ENCODE data around the gene CACNA2D3.
"Not testable (repeated sequence)": the region's sequence is repeated elsewhere in the genome, so short reads cannot be mapped to it uniquely, and the experiment has no call there.

CACNA2D3 gene

DNA sequence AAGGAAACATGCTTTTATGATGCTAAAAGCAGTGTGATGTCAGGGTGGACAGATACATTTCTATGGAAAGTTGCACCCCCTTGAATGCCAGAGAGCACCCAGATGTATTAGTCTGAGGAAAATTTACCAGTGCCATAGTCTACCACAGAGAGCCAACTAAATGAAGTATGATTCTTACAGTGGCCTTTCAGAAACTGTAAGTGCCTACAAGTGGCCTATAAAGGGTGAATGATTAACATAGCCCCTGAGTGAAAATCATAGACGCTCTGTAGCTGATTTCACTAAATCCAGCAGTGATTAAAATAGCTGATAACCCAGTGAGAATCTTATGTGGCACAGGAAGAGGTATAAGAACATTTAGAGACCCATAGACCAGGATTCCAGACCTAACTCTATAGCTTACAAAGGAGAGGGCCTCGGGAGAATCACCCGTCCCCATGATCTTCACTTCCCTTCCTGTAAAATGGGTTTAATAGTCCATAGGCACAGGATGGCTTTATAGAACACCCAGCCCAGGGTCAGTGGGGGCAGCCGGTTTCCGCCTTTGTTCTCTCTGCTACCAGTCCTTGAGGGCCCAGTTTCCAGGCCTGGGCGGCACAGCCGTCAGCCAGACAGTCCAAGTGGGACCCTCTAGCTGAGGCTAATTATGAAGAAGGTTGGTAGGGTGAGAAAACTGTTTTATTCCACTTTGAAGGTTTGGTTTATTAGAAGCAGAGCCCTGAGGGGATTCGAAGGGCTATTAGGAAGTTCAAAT is 35.5 kb upstream of the CACNA2D3 start:
- DNase-seq (ENCODE audit: insufficient read length, low spot score) (no peak), FAIRE-seq (no peak)
- TF ChIP-seq, protein P1, sequence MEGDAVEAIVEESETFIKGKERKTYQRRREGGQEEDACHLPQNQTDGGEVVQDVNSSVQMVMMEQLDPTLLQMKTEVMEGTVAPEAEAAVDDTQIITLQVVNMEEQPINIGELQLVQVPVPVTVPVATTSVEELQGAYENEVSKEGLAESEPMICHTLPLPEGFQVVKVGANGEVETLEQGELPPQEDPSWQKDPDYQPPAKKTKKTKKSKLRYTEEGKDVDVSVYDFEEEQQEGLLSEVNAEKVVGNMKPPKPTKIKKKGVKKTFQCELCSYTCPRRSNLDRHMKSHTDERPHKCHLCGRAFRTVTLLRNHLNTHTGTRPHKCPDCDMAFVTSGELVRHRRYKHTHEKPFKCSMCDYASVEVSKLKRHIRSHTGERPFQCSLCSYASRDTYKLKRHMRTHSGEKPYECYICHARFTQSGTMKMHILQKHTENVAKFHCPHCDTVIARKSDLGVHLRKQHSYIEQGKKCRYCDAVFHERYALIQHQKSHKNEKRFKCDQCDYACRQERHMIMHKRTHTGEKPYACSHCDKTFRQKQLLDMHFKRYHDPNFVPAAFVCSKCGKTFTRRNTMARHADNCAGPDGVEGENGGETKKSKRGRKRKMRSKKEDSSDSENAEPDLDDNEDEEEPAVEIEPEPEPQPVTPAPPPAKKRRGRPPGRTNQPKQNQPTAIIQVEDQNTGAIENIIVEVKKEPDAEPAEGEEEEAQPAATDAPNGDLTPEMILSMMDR (IDR thresholded peaks at IDR 0.05; ENCODE audit: insufficient read depth, missing control alignments), result no peak

DNA sequence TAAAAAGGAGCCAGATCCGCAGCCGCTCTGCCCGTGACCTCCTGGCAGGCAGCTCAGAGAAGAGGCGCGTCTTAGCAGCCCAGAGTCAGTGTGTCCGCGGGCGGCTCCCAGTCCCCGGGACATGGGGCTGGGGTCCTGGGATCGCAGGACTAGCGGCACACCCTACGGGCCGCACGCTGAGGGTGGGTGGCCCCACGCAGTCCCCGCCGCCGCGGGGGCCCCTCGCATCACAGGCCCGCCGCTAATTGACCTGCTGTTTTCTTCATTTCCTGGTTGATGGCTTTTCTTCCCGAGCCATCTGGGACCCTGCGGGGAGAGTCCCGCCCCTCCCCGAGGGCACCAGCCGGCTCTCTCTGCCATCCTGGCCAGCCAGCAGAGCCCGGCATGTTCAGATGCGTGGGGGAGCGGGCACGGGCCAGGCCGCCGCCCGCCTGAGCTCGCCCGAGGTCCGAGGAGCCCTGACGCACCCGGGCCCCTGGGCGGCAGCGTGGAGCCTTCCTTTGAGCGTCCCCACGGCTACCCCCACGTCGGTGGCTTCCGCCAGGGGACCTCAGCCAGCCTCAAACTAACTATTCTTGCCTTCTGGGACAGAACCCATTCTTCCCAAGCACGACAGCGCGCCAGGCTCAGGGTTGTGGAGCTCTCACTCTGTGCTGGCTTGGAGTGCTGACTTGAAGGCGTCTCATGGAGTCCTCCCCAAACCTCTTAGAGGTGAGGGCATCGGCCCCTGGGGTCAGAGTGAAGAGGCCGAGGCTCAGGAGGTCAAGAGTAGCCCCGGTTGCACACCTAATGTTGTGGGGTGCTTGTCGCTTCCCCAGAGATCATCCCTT is 34.6 kb upstream of the CACNA2D3 start:
- DNase-seq (ENCODE audit: insufficient read length, low spot score) (no peak), FAIRE-seq (no peak)
- TF ChIP-seq, protein P1 (IDR thresholded peaks at IDR 0.05; ENCODE audit: insufficient read depth, missing control alignments), result no peak

DNA sequence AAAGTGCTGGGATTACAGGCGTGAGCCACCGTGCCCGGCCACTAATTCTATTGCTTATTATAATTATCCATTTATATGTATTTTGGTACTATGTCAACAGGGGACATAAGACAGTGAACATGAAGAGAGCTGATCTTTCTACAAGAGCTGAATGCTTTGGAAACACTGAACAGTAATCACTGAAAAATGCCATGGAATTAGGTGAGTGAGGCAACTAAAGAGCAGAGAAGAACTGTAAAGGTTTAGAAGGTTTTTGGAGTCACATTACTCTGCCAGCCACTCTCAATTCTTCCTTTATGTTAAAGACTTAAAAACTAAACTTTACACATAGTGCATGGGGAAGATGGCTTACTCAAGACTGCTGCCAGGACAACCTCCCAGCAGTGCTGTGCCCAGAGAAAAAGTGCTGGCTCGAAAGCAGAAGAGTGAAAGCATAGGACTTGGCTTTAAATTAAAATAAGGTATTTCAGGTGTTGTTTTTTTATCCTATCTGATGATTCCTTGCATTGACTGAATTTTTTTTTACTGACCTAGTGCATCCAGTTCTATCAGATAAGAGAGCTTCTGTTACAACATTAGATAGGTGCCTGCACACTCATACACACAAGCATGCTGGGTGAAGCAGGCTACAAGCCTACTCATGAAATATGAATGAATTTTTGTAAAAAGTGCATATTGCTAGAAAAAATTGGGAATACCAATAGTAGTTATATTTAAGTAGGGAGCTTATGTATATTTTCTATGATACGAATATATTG is 28.7 kb upstream of the CACNA2D3 start:
- FAIRE-seq (no peak), DNase-seq (ENCODE audit: insufficient read length, low spot score) (no peak)
- TF ChIP-seq, protein P1 (IDR thresholded peaks at IDR 0.05; ENCODE audit: insufficient read depth, missing control alignments), result no peak

DNA sequence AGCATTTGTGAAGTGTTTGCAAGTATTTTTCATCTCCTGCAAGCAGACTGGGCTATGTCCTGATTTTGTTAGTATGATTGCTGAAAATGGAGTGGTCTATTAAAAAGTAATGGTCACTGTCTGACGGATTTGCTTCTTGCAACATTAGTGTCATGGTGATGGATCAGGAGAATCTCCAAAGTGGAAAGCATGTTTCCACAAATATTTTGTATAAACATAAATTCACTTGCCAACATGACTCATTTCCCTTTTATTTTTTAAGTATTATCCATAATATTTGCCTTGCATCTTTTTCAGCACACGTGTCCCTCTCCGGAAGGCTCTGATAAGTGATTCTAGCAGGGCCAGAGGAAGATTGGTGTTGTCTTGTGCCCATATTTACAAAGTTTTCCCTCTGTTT is 27.4 kb upstream of the CACNA2D3 start:
- TF ChIP-seq, protein P1 (IDR thresholded peaks at IDR 0.05; ENCODE audit: insufficient read depth, missing control alignments), result no peak
- DNase-seq (ENCODE audit: insufficient read length, low spot score) (no peak), FAIRE-seq (no peak)

DNA sequence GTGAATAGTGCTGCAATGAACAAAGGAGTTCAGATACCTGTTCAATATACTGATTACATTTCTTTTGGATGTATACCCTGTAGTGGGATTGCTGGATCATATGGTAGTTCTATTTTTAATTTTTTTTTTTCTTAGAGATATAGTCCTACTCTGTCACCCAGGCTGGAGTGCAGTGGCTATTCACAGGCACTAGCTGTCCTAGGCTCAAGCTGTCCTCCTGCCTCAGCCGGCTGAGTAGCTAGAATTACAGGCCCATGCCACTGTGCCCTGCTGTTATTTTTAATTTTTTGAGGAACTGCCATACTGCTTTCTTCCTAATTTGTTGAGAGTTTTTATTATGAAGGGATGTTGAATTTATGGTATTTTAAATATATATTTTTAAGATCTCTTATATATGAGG is 23.0 kb upstream of the CACNA2D3 start:
- TF ChIP-seq, protein P1 (IDR thresholded peaks at IDR 0.05; ENCODE audit: insufficient read depth, missing control alignments), result no peak
- no peak for FAIRE-seq
- DNase-seq (ENCODE audit: insufficient read length, low spot score), result no peak

DNA sequence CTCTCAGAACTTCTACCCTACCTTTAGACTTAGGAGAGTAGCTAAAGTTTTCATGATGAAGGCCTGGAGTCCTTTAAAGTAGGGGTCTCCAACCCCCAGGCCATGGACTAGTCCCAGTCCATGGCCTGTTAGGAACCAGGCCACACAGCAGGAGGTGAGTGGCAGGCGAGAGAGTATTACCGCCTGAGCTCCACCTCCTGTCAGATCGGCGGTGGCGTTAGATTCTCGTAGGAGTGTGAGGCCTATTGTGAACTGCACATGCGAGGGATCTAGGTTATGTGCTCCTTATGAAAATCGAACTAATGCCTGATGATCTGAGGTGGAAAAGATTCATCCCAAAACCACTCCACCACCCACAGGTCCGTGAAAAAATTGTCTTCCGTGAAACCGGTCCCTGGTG is 18.3 kb upstream of the CACNA2D3 start:
- TF ChIP-seq, protein P1 (IDR thresholded peaks at IDR 0.05; ENCODE audit: insufficient read depth, missing control alignments), result no peak
- DNase-seq (ENCODE audit: insufficient read length, low spot score), result no peak
- no peak for FAIRE-seq

DNA sequence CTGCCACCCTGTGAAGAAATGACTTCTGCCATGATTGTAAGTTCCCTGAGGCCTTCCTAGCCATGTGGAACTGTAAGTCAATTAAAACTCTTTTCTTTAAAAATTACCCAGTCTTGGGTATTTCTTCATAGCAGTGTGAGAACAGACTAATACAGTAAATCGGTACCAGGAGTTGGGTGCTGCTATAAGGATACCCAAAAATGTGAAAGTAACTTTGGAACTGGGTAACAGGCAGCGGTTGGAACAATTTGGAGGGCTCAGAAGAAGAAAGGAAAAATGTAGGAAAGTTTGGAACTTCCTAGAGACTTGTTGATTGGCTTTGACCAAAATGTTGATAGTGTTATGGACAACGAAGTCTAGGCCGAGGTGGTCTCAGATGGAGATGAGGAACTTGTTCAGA is 6.2 kb upstream of the CACNA2D3 start:
- not testable (repeated sequence) for FAIRE-seq; DNase-seq (ENCODE audit: insufficient read length, low spot score)

Data from D721Med (cell line).